Loucy (cell line): ENCODE data around the gene AGBL5.

ENCODE experiments used
- H2AFZ ChIP-seq: fragments of 200-600 bp; sonication (generic); 2 replicates; pipeline ENCODE4 v1.6.0; 2016; ENCODE audit warnings: antibody characterized with exemption, mild to moderate bottlenecking, low read length, moderate library complexity
- H3F3A ChIP-seq: fragments of 200-600 bp; 2 replicates; pipeline ENCODE4 v1.6.0; 2016; ENCODE audit warnings: antibody characterized with exemption, low read depth, mild to moderate bottlenecking
- H3K27me3 ChIP-seq: fragments of 200-600 bp; sonication (generic); 2 replicates; pipeline ENCODE4 v1.6.1; 2014; ENCODE audit warnings: low read length, mild to moderate bottlenecking; ENCODE audit not compliant: insufficient read depth, poor library complexity, severe bottlenecking
- H3K36me3 ChIP-seq: fragments of 200-600 bp; sonication (generic); 2 replicates; pipeline ENCODE4 v1.6.1; 2016; ENCODE audit warnings: low read length; ENCODE audit not compliant: insufficient read depth
- H3K4me1 ChIP-seq: fragments of 200-600 bp; sonication (generic); 2 replicates; pipeline ENCODE4 v1.5.1; 2014; ENCODE audit warnings: low read length, mild to moderate bottlenecking; ENCODE audit not compliant: insufficient read depth, poor library complexity, severe bottlenecking
- H3K4me2 ChIP-seq: fragments of 200-600 bp; sonication (generic); 2 replicates; pipeline ENCODE4 v1.6.0; 2014; ENCODE audit warnings: antibody characterized with exemption, low read length, low read depth, mild to moderate bottlenecking; ENCODE audit not compliant: poor library complexity, severe bottlenecking
- H3K4me3 ChIP-seq: fragments of 200-600 bp; sonication (generic); 2 replicates; pipeline ENCODE4 v1.5.1; 2014; ENCODE audit warnings: low read length, mild to moderate bottlenecking, mixed read lengths; ENCODE audit not compliant: poor library complexity, severe bottlenecking
- H3K79me2 ChIP-seq: fragments of 200-600 bp; sonication (generic); 2 replicates; pipeline ENCODE4 v1.6.1; 2014; ENCODE audit warnings: low read length; ENCODE audit not compliant: insufficient read depth
- H3K9ac ChIP-seq: fragments of 200-600 bp; sonication (generic); 2 replicates; pipeline ENCODE4 v1.6.0; 2014; ENCODE audit warnings: mild to moderate bottlenecking, low read depth, low read length, moderate library complexity; ENCODE audit not compliant: poor library complexity, severe bottlenecking
- H3K9me2 ChIP-seq: fragments of 200-600 bp; sonication (generic); replicated peaks from 2 replicates; pipeline ENCODE4 v1.6.1; 2016; ENCODE audit warnings: low read depth, low read length, mixed read lengths
- H3K9me3 ChIP-seq: fragments of 200-600 bp; sonication (generic); 2 replicates; pipeline ENCODE4 v1.6.1; 2014; ENCODE audit warnings: mild to moderate bottlenecking, antibody characterized with exemption, low read length, low read depth; ENCODE audit not compliant: insufficient read depth
- H4K20me1 ChIP-seq: fragments of 200-600 bp; sonication (generic); 2 replicates; pipeline ENCODE4 v1.6.0; 2014; ENCODE audit warnings: antibody characterized with exemption, low read length, mild to moderate bottlenecking; ENCODE audit not compliant: insufficient read depth, poor library complexity, severe bottlenecking
- EZH2phosphoT487 ChIP-seq: fragments of 200-600 bp; IDR thresholded peaks from 2 replicates; pipeline ENCODE4 v1.6.1; 2018; ENCODE audit warnings: antibody characterized with exemption, mild to moderate bottlenecking, moderate library complexity, borderline replicate concordance
- TF ChIP-seq, protein P1 (sequence below): fragments of 200-600 bp; sonication (generic); conservative IDR thresholded peaks from 2 replicates; pipeline ENCODE4 v1.5.1; 2014; ENCODE audit warnings: mild to moderate bottlenecking, antibody characterized with exemption, low read length

AGBL5 gene

DNA sequence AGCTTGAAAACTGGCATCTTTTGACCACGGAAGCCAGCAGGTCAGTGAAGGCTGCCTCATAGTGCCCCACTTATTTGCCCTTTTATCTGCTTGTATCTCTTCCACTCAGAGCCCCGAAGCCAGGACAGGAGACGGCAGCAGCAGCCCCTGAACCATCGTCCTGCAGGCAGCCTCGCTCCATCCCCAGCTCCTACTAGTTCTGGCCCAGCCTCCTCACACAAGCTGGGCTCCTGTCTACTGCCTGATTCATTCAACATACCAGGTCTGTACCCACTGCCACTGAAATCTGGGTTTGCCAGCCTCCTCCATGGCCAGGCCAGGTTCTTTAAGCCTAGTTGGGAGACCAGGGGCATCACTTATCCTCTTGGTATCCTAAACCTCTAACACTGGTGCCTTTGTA lies 15.9 kb downstream of the AGBL5 start:
- Histone ChIP-seq H3K9me3 (no peaks in the 10 kb centered on the region), H3K79me2 (peaks cover 43% of the 10 kb centered on the region), H3K4me1 (peaks cover 25% of the 10 kb centered on the region), H2AFZ (no peak overlapping the region), H3K27me3 (no peaks in the 10 kb centered on the region), H3K9me2 (no peaks in the 10 kb centered on the region), H3K4me2 (no peak overlapping the region), H3K9ac (no peak overlapping the region), H3F3A (no peaks in the 10 kb centered on the region), H3K36me3 (no peaks in the 10 kb centered on the region), H4K20me1 (peaks cover 21% of the 10 kb centered on the region), H3K4me3 (no peak overlapping the region)
- no peak for TF ChIP-seq EZH2phosphoT487
- TF ChIP-seq, protein P1, sequence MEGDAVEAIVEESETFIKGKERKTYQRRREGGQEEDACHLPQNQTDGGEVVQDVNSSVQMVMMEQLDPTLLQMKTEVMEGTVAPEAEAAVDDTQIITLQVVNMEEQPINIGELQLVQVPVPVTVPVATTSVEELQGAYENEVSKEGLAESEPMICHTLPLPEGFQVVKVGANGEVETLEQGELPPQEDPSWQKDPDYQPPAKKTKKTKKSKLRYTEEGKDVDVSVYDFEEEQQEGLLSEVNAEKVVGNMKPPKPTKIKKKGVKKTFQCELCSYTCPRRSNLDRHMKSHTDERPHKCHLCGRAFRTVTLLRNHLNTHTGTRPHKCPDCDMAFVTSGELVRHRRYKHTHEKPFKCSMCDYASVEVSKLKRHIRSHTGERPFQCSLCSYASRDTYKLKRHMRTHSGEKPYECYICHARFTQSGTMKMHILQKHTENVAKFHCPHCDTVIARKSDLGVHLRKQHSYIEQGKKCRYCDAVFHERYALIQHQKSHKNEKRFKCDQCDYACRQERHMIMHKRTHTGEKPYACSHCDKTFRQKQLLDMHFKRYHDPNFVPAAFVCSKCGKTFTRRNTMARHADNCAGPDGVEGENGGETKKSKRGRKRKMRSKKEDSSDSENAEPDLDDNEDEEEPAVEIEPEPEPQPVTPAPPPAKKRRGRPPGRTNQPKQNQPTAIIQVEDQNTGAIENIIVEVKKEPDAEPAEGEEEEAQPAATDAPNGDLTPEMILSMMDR, result no peak

DNA sequence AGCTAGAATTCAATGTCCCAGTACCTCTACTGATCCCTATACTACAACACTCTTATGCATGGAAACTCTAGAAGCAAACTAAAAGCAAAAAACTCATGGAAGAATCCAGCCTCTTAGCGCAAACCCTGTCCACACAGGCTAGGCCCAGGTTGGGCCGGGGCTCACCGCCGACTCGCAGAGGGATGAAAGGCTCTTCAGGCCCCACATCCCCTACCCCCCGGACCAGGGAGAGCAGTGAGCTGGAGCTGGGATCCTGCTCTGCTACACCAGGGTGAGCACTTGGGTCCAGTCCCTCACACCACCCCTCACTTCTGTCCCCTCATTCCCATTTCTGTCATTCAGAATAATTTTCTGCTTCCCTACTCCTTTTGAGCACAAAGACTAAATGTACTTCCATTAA lies 18.0 kb downstream of the AGBL5 start:
- TF ChIP-seq, protein P1, result no peak
- TF ChIP-seq EZH2phosphoT487, result no peak
- H3K9ac ChIP-seq, result peak overlapping the region; percentile 95
- peaks cover 36% of the 10 kb centered on the region for H3K4me1 ChIP-seq
- H3K79me2 ChIP-seq, result peaks cover 43% of the 10 kb centered on the region
- peak overlapping the region; percentile 88 for H3K4me3 ChIP-seq
- H2AFZ ChIP-seq, result no peak overlapping the region
- H3K36me3 ChIP-seq, result no peaks in the 10 kb centered on the region
- H3K4me2 ChIP-seq, result peak overlapping the region; percentile 97
- H3F3A ChIP-seq, result no peaks in the 10 kb centered on the region
- no peaks in the 10 kb centered on the region for H3K27me3 ChIP-seq
- H4K20me1 ChIP-seq, result peaks cover 21% of the 10 kb centered on the region
- H3K9me2 ChIP-seq, result no peaks in the 10 kb centered on the region
- H3K9me3 ChIP-seq, result no peaks in the 10 kb centered on the region

DNA sequence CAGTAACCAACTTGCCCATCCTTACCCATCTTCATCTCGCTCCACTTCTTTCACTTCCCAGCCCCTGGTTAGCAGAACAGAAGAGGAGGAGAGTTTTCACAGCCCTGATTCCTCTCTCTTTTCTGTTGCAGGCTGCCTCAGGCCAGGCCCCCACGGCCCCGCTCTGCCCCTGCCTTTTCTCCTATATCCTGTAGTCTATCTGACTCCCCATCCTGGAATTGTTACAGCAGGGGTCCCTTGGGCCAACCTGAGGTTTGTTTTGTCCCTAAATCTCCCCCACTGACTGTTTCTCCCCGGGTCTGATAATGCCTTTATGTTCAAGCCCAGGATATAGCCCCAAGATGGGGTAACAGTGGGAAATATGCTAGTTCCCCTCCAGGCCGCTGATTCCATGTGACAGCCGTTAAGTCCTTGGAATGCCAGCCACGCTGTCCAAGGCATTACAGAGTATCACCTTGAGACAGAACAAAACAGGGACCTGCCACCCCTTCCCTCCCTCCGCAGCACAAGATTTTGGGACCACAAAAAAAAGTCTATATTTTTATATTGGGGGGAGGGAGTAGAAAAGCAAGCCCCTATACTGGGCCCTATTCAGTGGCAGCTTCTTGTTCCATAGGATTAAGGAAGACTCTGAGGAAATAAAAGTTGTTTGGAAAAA lies 18.6 kb downstream of the AGBL5 start:
- H3K4me2 ChIP-seq, result peak overlapping the region; percentile 97
- peaks cover 21% of the 10 kb centered on the region for H4K20me1 ChIP-seq
- no peaks in the 10 kb centered on the region for H3F3A ChIP-seq
- H3K79me2 ChIP-seq, result peaks cover 43% of the 10 kb centered on the region
- TF ChIP-seq EZH2phosphoT487, result no peak
- TF ChIP-seq, protein P1, result no peak
- H3K9ac ChIP-seq, result peak overlapping the region; percentile 95
- H3K36me3 ChIP-seq, result no peaks in the 10 kb centered on the region
- H3K9me2 ChIP-seq, result no peaks in the 10 kb centered on the region
- H3K4me1 ChIP-seq, result peaks cover 42% of the 10 kb centered on the region
- no peak overlapping the region for H2AFZ ChIP-seq
- no peaks in the 10 kb centered on the region for H3K27me3 ChIP-seq
- peak overlapping the region; percentile 88 for H3K4me3 ChIP-seq
- H3K9me3 ChIP-seq, result no peaks in the 10 kb centered on the region
